Fibroblast of lung (primary cell): Measurements from ENCODE around the gene CD151. TPM values are rescaled to one million over a fixed set of nuclear protein-coding genes. Genes with fewer than 3 reads are reported as not detected.

Experiments
- DNase-seq, 2 donors: peaks; one replicate each; pipeline versions ENCODE4 v3.0.0 to v3.0.0-alpha.2; 2010; ENCODE audit warnings: low read depth in 2 of 2
- H2AFZ ChIP-seq: 2 replicates; pipeline ENCODE4 v1.5.1; 2012; ENCODE audit warnings: low read length, control low read depth, inconsistent platforms
- H3K27ac ChIP-seq: 2 replicates; pipeline ENCODE4 v1.5.1; 2011; ENCODE audit warnings: low read length, control low read depth; ENCODE audit not compliant: insufficient read depth
- H3K27me3 ChIP-seq: 2 replicates; pipeline ENCODE4 v1.5.1; 2011; ENCODE audit warnings: mild to moderate bottlenecking, low read length; ENCODE audit not compliant: control insufficient read depth, insufficient read depth
- H3K36me3 ChIP-seq: 2 replicates; pipeline ENCODE4 v1.5.1; 2011; ENCODE audit warnings: low read length; ENCODE audit not compliant: control insufficient read depth, insufficient read depth
- H3K4me1 ChIP-seq: 2 replicates; pipeline ENCODE4 v1.5.1; 2011; ENCODE audit warnings: low read length; ENCODE audit not compliant: control insufficient read depth, insufficient read depth; ENCODE audit errors: extremely low read depth
- H3K4me2 ChIP-seq: 2 replicates; pipeline ENCODE4 v1.5.1; 2011; ENCODE audit warnings: low read length, control low read depth; ENCODE audit not compliant: insufficient read depth; ENCODE audit errors: extremely low read depth
- H3K4me3 ChIP-seq, 4 experiments: fragments of 200-600 bp in 1 of 4; sonication (generic) in 1 of 4; replicated peaks in 1 of 4; 2 replicates each; pipeline ENCODE4 v1.5.1; 2011 to 2016; ENCODE audit warnings: low read length in 4 of 4, low read depth in 3 of 4, mild to moderate bottlenecking in 3 of 4, control low read depth in 2 of 4, inconsistent platforms in 1 of 4, mixed read lengths in 1 of 4; ENCODE audit not compliant: insufficient read depth in 1 of 4; ENCODE audit errors: control extremely low read depth in 1 of 4
- H3K79me2 ChIP-seq: 2 replicates; pipeline ENCODE4 v1.5.1; 2012; ENCODE audit warnings: mild to moderate bottlenecking, low read length, inconsistent platforms; ENCODE audit not compliant: control insufficient read depth, insufficient read depth
- H3K9ac ChIP-seq: 2 replicates; pipeline ENCODE4 v1.5.1; 2011; ENCODE audit warnings: mild to moderate bottlenecking, low read length, control low read depth; ENCODE audit not compliant: insufficient read depth
- H3K9me3 ChIP-seq: 2 replicates; pipeline ENCODE4 v1.5.1; 2012; ENCODE audit warnings: low read depth, low read length; ENCODE audit not compliant: control insufficient read depth, insufficient read depth
- H4K20me1 ChIP-seq: 2 replicates; pipeline ENCODE4 v1.5.1; 2011; ENCODE audit warnings: low read length; ENCODE audit not compliant: control insufficient read depth, insufficient read depth; ENCODE audit errors: extremely low read depth
- EZH2 ChIP-seq: IDR thresholded peaks from 2 replicates; pipeline ENCODE4 v1.5.1; 2012; ENCODE audit warnings: low read length, control low read depth, mild to moderate bottlenecking; ENCODE audit errors: missing control alignments
- polyA plus RNA-seq, 2 donors: library from polyadenylated mRNA; depleted of rRNA in 1 of 2; stranded (reverse) in 1 of 2; unstranded in 1 of 2; fragments of >200 nt; gene quantifications; 2 replicates each; pipeline ENCODE4 v1.2.1, GENCODE V29; 2011 to 2012; ENCODE audit warnings: missing spikeins in 1 of 2
- total RNA-seq: library from RNA; depleted of rRNA; stranded (reverse); fragments of >200 nt; gene quantifications from 2 replicates; pipeline ENCODE4 v1.2.1, GENCODE V29; 2014
- TF ChIP-seq, protein P1 (sequence below), 2 donors: IDR thresholded peaks in 1 of 2; conservative IDR thresholded peaks in 1 of 2; 1 replicate in 1 of 2; 2 replicates in 1 of 2; pipeline ENCODE4 v1.5.1; 2011 to 2012; ENCODE audit warnings: low read length in 2 of 2, control low read depth in 1 of 2, inconsistent platforms in 1 of 2, low read depth in 1 of 2, mild to moderate bottlenecking in 1 of 2

Gene CD151
- total and polyA plus RNA-seq, 2 donors (not counting 1 experiment from before 2014, with no cell fraction given), result 547 to 711 TPM

DNA sequence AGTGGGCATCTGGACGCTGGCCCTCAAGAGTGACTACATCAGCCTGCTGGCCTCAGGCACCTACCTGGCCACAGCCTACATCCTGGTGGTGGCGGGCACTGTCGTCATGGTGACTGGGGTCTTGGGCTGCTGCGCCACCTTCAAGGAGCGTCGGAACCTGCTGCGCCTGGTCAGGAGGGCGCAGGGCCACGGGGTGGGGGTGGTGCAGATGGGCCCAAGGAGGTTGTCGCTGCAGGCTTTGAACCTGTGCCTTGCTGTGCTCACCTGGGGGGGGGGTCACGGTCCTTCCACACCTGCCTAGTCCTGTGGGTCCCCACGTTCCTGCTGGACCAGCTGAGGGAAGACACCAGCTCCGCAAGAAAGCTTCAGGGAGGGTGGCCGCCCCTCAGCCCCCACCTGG lies 3.5 kb downstream of the CD151 start:
- Histone ChIP-seq H3K27ac (no peak overlapping the region), H4K20me1 (peaks cover 3% of the 10 kb centered on the region), H3K9ac (no peak overlapping the region), H3K79me2 (peaks cover 68% of the 10 kb centered on the region), H3K27me3 (no peaks in the 10 kb centered on the region), H3K36me3 (peaks cover 45% of the 10 kb centered on the region), H3K9me3 (no peaks in the 10 kb centered on the region), H3K4me3 (no peak overlapping the region), H3K4me2 (no peak overlapping the region), H3K4me1 (peaks cover 38% of the 10 kb centered on the region), H2AFZ (no peak overlapping the region)
- TF ChIP-seq, protein P1, sequence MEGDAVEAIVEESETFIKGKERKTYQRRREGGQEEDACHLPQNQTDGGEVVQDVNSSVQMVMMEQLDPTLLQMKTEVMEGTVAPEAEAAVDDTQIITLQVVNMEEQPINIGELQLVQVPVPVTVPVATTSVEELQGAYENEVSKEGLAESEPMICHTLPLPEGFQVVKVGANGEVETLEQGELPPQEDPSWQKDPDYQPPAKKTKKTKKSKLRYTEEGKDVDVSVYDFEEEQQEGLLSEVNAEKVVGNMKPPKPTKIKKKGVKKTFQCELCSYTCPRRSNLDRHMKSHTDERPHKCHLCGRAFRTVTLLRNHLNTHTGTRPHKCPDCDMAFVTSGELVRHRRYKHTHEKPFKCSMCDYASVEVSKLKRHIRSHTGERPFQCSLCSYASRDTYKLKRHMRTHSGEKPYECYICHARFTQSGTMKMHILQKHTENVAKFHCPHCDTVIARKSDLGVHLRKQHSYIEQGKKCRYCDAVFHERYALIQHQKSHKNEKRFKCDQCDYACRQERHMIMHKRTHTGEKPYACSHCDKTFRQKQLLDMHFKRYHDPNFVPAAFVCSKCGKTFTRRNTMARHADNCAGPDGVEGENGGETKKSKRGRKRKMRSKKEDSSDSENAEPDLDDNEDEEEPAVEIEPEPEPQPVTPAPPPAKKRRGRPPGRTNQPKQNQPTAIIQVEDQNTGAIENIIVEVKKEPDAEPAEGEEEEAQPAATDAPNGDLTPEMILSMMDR (conservative IDR thresholded peaks at IDR 0.05 in 1 of 2, IDR thresholded peaks at IDR 0.05 in 1 of 2; ENCODE audit: low read depth in 1 of 2, low read length in 2 of 2), result no peak
- TF ChIP-seq EZH2, result no peak
- no peak for DNase-seq

DNA sequence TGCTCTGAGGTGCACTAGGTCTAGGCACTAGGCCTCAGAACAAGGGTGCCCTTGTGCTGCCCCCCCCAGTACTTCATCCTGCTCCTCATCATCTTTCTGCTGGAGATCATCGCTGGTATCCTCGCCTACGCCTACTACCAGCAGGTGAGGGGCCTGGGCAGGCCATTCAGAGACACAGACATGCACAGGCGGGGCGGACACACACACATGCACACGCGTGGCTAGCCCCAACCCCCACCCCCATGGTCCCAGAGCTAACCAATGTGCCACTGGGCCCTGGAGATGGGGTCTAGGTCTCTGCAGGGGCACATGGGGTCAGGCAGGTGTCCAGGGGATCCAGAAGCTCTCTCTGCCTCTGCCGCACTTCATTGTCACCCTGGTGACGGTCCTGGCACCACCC lies 3.9 kb downstream of the CD151 start:
- peaks cover 3% of the 10 kb centered on the region for H4K20me1 ChIP-seq
- H3K36me3 ChIP-seq, result peaks cover 45% of the 10 kb centered on the region
- H3K4me3 ChIP-seq, result no peak overlapping the region
- H2AFZ ChIP-seq, result no peak overlapping the region
- no peak for TF ChIP-seq EZH2
- TF ChIP-seq, protein P1 (conservative IDR thresholded peaks at IDR 0.05 in 1 of 2, IDR thresholded peaks at IDR 0.05 in 1 of 2; ENCODE audit: low read depth in 1 of 2, low read length in 2 of 2), result no peak
- no peak overlapping the region for H3K4me2 ChIP-seq
- no peaks in the 10 kb centered on the region for H3K27me3 ChIP-seq
- peaks cover 72% of the 10 kb centered on the region for H3K79me2 ChIP-seq
- no peak overlapping the region for H3K27ac ChIP-seq
- DNase-seq, result no peak
- H3K9ac ChIP-seq, result no peak overlapping the region
- peaks cover 34% of the 10 kb centered on the region for H3K4me1 ChIP-seq
- no peaks in the 10 kb centered on the region for H3K9me3 ChIP-seq

- no peaks in the 10 kb centered on the region for H3K27me3 ChIP-seq
- no peak overlapping the region for H3K4me3 ChIP-seq
- peaks cover 45% of the 10 kb centered on the region for H3K36me3 ChIP-seq
- peaks cover 78% of the 10 kb centered on the region for H3K79me2 ChIP-seq
- DNase-seq, result no peak
- H3K4me1 ChIP-seq, result peaks cover 28% of the 10 kb centered on the region
- H3K9me3 ChIP-seq, result no peaks in the 10 kb centered on the region
- H3K27ac ChIP-seq, result no peak overlapping the region
- H4K20me1 ChIP-seq, result peaks cover 5% of the 10 kb centered on the region
- H3K9ac ChIP-seq, result no peak overlapping the region
- peak overlapping the region; percentile 13 for H3K4me2 ChIP-seq
- no peak overlapping the region for H2AFZ ChIP-seq
- TF ChIP-seq EZH2, result no peak
- TF ChIP-seq, protein P1 (conservative IDR thresholded peaks at IDR 0.05 in 1 of 2, IDR thresholded peaks at IDR 0.05 in 1 of 2; ENCODE audit: low read depth in 1 of 2, low read length in 2 of 2), result no peak
Measured at GRCh38 chr11:837189-837989, 4.6 kb downstream of the CD151 start.
